GM19324 (cell line): Measurements from ENCODE around the gene NIPBL.
"Not testable (repeated sequence)": the region's sequence is repeated elsewhere in the genome, so short reads cannot be mapped to it uniquely, and the experiment has no call there.

Experiments
- ATAC-seq: cut with Tn5 transposase; IDR thresholded peaks from one replicate; pipeline ENCODE4 v1.9.1; 2021; ENCODE audit warnings: mild to moderate bottlenecking, moderate library complexity; ENCODE audit not compliant: unreplicated experiment, low FRiP score

Gene NIPBL

DNA sequence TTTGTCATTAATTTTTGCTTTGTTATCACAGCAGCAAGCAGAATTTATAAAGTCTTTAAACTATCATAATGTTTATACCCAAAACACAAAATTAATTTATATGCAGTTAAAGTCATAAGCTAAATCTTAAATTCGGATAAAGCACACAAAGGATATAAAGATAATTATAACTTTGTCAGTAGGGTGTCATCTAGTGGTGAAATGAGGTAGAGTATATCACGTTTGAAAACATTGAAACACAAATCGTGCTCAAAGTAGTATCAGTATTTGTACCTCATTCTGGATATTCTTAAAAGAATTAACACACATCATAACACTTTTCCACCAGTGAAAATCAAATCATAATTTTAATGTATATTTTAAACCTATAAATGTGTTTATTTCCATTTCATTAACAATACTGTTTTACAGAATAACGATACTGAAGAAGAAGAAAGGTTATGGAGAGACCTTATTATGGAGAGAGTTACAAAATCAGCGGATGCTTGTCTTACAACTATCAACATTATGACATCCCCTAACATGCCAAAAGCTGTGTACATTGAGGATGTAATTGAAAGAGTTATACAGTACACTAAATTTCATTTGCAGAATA, 129.5 kb downstream of the NIPBL start:
- ATAC-seq = no peak

GRCh38 chr5:37013181-37013580, 136.6 kb downstream of the NIPBL start:
- not testable (repeated sequence) for ATAC-seq

DNA sequence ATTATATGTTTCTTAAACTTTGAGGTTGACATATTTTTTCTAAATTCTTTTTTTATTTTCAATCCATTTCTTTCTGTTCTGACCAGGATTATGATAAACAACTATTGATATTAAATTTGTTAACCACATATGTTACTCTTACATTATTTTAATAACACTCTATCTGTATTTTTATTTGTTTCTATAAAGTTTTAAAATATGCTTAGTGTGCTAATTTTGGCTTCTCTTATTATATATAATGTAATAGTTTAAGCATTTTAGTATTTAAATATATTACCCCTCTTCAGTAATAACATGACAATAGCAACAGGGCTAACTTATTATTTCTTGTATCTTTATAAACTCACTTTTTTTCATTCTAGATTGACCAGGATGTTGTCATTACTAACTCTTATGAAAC, 137.8 kb downstream of the NIPBL start:
- no peak for ATAC-seq

GRCh38 chr5:37015795-37016666, 139.5 kb downstream of the NIPBL start:
- ATAC-seq = no peak

DNA sequence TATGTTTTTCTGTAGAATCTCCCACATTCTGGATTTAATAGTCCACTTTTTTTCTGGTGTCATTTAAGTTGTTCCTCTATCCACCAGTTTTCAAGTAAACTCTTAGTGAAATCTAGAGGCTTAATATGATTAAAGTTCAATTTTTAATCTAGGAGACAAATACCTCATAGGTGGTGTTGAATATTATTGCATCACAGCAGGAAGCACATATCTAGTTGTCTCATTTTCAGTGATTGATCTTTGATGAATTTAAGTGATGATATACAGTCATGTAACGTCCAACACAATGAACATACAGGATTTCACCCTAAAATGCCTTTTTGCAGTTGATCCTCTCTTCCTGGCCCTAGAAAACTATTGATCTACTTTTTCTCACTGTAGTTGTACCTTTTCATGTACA, 152.3 kb downstream of the NIPBL start:
- ATAC-seq = no peak

GRCh38 chr5:37029436-37029835, 152.9 kb downstream of the NIPBL start:
- no peak for ATAC-seq

DNA sequence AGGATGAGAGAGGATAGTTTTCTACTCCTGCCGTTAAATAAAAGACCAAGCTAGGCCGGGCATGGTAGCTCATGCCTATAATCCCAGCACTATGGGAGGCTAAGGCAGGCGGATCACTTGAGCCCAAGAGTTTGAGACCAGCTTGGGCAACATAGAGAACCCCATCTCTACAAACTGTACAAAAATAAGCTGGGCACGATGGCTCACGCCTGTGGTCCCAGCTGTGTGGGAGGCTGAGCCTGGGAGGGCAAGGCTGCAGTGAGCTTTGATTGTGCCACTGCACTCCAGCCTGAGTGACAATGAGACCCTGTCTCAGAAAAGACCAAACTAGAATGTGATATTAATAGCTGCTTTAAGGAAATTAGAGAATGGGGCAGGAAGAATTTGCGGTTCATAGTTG, 158.4 kb downstream of the NIPBL start:
- no peak for ATAC-seq

GRCh38 chr5:37037840-37038239, 161.3 kb downstream of the NIPBL start:
- no peak for ATAC-seq

DNA sequence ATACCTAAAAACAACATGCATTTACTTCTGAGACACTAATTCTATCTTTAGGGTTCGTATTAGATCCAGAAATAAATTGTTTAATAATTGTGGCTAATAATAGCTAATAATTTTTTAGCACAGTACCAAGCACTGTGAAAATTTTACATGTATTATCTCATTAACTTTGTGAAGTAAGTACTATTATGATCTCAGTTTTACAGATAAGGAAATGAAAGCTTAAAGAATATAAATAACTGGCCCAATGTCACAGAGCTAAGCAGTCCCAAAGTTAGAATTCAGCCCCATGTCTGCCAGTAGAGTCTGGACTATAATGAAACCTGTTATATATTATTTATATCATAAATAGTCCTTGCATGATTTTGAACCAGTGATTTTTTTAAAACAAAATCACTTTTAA, 163.3 kb downstream of the NIPBL start:
- ATAC-seq = no peak

GRCh38 chr5:37043693-37044092, 167.1 kb downstream of the NIPBL start:
- ATAC-seq = no peak

DNA sequence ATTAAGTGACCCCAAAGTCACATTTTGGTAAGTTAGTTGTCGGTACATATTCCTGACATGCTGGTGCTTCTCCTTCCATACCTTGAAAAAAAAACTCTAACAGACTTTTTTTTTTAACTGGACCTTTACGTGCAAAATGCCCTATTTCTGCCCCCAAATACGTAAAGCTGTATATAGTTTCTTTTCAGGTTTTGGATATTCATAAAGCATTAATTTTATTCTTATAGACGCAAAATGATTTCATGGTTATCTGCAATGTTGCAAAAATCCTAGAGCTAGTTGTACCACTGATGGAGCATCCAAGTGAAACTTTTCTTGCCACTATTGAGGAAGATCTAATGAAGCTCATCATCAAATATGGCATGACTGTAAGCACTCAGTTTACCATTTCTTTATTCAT, 167.6 kb downstream of the NIPBL start:
- ATAC-seq = no peak

- ATAC-seq = no peak
Measured at GRCh38 chr5:37045703-37046102, 169.1 kb downstream of the NIPBL start.

GRCh38 chr5:37047947-37048346, 171.4 kb downstream of the NIPBL start:
- no peak for ATAC-seq

- ATAC-seq = no peak
Measured at GRCh38 chr5:37054391-37054790, 177.8 kb downstream of the NIPBL start.

- ATAC-seq = no peak
Measured at GRCh38 chr5:37055383-37055990, 178.9 kb downstream of the NIPBL start.

GRCh38 chr5:37056762-37057161, 180.2 kb downstream of the NIPBL start:
- ATAC-seq = no peak

GRCh38 chr5:37060030-37060429, 183.5 kb downstream of the NIPBL start:
- ATAC-seq = no peak

DNA sequence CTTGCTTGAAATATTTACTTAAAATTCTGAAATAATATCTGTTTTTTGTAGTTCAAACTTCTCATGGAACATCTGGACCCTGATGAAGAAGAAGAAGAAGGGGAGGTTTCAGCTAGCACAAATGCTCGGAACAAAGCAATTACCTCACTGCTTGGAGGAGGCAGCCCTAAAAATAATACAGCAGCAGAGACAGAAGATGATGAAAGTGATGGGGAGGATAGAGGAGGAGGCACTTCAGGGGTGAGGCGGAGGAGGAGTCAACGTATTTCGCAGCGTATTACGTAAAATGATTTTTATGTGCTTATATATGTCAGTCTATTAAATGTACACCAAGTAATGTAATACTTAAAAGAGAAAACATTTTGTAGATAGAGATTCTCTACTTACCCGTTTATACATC, 187.2 kb downstream of the NIPBL start:
- no peak for ATAC-seq

- no peak for ATAC-seq
Measured at GRCh38 chr5:37064442-37064841, 187.9 kb downstream of the NIPBL start.

DNA sequence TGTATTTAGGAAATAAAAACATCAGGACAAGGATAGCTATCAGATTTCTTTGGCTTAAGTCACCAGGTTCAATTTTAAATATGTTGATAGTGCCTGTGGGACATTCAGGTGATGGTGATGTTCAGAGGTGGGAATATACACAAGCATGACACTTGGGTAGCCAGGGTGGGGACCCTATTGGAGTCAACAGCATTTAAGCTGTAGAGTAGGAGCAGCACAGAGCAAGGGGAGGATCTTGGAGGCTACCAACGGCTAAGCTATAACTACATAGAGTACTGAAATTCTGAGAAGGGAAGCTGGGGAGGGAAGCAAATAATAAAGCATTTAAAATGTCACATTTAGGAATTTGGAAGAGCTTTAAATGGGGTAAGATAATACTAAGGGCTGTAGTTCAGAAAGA, 194.9 kb downstream of the NIPBL start:
- ATAC-seq = no peak

GRCh38 chr5:37071901-37072581, 195.5 kb downstream of the NIPBL start:
- ATAC-seq = no peak
